HPDE6-E6E7 (cell line): ENCODE results near the gene VIT.

Source experiments
- DNase-seq: peaks from one replicate; pipeline ENCODE4 v3.0.0; 2011; ENCODE audit warnings: missing footprints; ENCODE audit errors: extremely low spot score

VIT gene

GRCh38 chr2:36710858-36711515 is 14.5 kb downstream of the VIT start:
- no peak for DNase-seq

GRCh38 chr2:36711741-36712314 is 15.3 kb downstream of the VIT start:
- DNase-seq = no peak

- DNase-seq = no peak
Measured at GRCh38 chr2:36713310-36713709, 16.8 kb downstream of the VIT start.

- no peak for DNase-seq
Measured at GRCh38 chr2:36716111-36716510, 19.6 kb downstream of the VIT start.

GRCh38 chr2:36717603-36718266 is 21.2 kb downstream of the VIT start:
- DNase-seq = no peak

GRCh38 chr2:36727550-36727949 is 31.0 kb downstream of the VIT start:
- DNase-seq = no peak

DNA sequence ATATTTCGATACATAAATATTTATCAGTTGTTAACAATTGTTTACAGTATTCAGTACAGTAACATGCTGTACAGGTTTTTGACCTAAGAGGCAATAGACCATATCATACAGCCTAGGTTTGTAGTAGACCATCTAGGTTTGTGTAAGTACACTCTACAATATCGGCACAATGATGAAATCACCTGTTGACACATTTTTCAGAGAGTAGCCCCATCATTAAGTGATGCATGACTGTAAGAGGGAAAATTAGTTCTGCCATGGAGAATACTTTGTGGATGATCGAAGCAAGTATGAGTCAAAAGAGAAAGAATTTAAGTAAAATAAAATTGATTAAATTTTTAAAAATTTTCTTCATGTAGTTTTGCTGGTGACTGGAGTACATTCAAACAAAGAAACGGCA is 32.6 kb downstream of the VIT start:
- DNase-seq = no peak

DNA sequence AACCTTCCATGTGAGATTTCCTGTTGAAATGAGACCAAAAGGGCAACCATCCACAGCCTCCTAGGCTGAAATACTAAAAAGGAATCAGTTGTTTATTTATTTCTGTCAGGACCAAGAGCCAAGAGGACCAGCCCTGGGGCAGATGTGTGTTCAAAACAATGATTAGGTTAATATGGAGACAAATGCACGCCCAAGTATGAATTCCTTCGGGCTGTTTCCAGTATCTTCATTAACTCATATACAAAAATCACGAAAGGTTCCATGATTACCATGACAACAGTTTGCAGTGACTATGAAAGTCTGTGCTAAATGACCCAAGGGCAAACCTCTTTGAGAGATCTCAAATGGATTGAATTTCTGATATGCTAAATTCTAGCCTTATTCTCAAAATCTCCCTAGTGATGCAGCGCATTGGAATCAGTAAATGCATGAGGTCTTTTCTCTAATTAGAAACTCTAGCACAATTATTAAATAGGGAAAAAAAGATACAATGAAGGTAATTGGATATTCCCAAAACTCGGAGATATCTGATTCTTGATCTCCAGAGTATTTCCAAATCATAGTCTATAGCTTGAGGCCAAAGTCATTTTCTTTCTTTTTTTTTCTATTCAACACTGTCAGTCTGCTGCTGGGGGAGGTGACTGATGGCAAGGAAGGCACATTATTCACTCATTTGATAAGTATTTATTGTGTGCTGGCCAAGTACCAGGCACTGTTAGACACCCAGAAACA is 35.6 kb downstream of the VIT start:
- DNase-seq = no peak

GRCh38 chr2:36732673-36733036 is 36.1 kb downstream of the VIT start:
- no peak for DNase-seq

DNA sequence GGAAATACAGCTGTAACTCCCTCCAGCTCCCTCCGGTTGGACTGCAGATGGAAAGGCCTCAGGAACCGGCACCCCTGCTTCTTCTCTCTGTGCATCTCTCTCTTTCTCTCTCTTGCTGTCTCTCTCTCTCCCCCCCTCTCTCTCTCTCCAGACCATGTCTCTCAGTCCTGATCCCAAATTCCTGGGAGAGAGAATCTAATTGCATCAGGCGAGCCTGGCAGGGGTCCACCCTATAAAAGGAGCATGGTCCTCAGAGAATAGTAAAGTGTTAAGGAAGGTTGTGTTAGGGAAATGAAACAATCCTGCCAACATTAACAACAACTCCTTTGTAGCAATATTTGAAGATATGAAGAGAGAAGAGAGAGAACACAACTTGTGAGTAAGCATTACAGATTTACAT is 36.7 kb downstream of the VIT start:
- DNase-seq = no peak

DNA sequence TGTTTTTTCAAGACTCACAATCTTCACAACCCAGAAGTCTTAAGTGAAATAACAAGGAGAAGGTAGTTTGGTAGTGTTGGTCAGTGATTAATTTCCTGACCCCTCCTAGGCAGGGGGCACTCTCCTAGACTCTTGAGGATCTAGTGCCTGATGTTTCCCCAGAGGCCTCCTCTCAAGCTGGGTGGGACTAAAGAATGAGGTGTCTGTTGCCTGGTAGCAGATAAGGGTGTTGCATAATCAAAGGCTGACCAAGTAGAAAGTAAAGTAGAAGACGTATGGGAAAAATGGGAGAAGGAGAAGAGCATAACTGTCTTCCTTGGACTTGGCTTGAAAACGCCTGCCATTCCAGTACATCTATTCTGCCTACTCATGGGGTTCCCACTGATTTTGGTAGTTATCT is 37.8 kb downstream of the VIT start:
- DNase-seq = no peak

DNA sequence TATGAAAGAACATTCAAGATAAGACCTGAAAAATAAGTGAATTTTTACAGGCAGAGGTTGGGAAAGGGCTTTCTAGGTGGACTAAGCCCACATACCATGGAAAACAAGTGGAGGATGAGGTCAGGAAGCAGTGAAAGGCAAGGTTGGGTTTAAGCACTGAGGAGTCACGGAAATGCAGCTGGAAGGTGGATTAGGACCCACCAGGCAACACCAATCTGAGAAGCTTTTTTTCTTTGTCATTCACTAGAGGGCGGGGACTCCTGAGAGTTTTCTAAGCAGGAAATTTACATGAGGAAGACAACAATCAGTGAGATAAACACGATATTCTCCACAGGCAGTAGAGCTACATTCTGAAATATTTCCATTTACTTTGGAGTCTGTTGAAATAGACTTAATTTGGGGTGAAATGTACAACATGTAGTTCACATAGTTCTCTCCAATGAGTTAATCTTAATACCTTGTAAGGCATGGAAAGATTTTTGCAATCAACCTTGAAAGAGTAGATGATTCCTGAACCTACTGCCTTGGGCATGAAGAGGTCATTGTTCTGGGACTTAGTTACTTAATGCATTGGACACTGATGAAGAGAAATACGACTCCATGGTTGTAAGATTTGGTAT is 40.7 kb downstream of the VIT start:
- no peak for DNase-seq

DNA sequence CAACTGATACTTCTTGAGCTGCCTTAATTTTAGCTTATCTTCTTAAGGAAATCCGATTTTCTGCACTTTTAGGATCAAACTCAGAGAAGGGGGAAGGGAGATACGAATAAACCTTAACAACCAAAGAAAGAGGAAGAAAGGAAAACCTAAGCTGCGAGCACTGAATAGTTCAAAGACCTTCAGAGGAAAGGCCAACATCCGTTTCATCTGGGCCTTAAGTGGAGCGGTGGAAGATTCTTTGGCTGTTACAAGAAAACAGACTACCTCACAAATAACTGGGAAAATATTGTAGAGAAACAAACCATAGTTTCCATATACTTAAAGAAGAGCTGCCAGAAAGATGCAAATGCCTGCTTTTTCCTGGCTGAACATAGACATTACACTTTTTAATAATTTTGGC is 43.6 kb downstream of the VIT start:
- no peak for DNase-seq

- no peak for DNase-seq
Measured at GRCh38 chr2:36741188-36741837, 44.8 kb downstream of the VIT start.

- DNase-seq = no peak
Measured at GRCh38 chr2:36743954-36744353, 47.4 kb downstream of the VIT start.

- DNase-seq = no peak
Measured at GRCh38 chr2:36748166-36748565, 51.7 kb downstream of the VIT start.

DNA sequence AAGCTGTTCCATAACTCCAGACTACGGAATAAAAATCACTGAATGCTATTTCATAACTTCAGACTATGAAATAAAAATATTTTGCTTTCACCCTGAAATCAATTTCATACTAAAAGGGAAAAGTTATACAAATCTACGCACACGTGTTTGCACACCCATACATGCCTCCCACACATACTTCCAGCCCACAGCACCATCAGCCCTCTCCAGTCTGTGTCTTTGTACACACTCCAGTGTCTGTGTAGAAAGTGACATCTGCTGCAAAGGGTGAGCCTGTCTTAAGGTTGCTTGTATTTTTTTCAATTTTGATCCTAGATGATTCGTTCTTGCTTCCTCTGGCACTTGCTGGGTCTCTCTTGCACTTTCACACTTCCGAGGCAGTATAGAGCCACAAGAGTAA is 53.6 kb downstream of the VIT start:
- no peak for DNase-seq

GRCh38 chr2:36753706-36754221 is 57.3 kb downstream of the VIT start:
- no peak for DNase-seq

- no peak for DNase-seq
Measured at GRCh38 chr2:36754578-36754977, 58.1 kb downstream of the VIT start.

DNA sequence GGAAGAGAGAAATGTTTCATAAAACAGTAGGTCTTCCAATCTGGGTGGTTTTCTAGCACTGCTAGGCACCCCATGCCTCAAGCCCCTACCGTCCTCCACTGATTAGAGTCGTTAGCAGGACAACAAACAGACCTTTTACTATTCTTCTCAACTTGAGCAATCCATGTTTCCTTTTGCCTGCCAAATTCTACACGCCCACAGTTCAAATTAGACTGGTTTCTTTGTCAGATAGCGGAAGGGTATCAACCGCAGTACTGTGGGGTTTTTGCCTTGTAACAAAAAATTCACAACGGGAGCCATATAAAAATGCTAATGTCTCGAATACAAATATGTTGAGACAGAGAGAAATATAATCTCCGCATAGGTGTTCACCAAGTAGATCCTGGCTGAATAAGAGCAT is 59.9 kb downstream of the VIT start:
- no peak for DNase-seq

DNA sequence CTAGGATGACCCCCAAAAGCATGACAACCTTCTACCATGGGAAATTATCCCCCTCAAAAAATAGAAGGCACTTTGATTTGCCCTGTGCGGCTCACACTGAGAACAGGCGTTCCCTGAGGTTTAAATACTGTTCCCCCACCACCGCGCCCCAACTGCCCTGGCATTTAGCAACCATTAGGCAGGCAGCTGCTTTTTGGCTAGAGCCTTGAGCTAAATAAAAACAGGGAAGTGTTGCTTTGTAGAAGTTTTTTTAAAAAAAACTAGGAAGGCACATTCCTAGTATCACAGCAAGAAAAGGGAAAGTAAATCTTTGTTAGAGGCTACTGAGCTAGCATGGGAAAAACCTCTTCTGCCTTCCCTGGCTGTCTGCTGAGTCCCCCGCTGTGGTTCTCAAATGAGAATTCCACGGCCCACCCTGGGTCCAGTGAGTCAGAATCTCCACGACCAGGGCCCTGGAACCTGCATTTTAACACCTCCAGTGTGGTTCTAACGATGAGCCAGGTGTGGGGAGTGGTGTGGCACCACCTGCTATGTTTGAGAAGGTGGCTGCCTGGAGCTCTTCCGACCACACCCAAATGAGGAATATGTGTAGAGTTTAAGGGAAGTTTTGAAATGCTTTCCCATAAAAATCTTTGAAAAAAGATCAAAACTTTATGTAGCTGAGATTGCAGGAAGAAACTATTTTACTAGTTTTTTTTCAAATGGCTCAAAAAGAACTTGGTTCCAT is 66.4 kb downstream of the VIT start:
- DNase-seq = no peak
